H1 (cell line): ENCODE data around the gene AAMP. TPM values are rescaled to one million over a fixed set of nuclear protein-coding genes. Genes with fewer than 3 reads are reported as not detected.

Source experiments
- CTCF ChIA-PET: fragments of 300-600 bp; sonication (Branson Sonifier 250); formaldehyde crosslinking; loops from one replicate; lab custom pipeline; 2021; ENCODE audit not compliant: partially characterized antibody; lab: Charles Lee
- POLR2A ChIA-PET: fragments of 300-600 bp; sonication (Branson Sonifier 250); formaldehyde crosslinking; loops from one replicate; lab custom pipeline; 2021; ENCODE audit warnings: inconsistent platforms; ENCODE audit not compliant: partially characterized antibody; lab: Charles Lee
- DNase-seq, 2 experiments: peaks; one replicate each; pipeline versions ENCODE4 v3.0.0 to v3.0.0-alpha.2; 2010 to 2022; ENCODE audit warnings: low spot score in 2 of 2, low read depth in 1 of 2, mixed read lengths in 1 of 2
- FAIRE-seq: peaks from 2 replicates; lab custom pipeline; 2011; peaks lifted over from hg19 to GRCh38; lab: Jason Lieb, UNC
- H2AFZ ChIP-seq: 2 replicates; pipeline ENCODE4 v1.8.1; 2012; ENCODE audit warnings: low read length, inconsistent platforms
- H2AK5ac ChIP-seq: 2 replicates; pipeline ENCODE4 v1.6.1; 2013; ENCODE audit warnings: low read depth, low read length
- H2BK120ac ChIP-seq: replicated peaks from 2 replicates; pipeline ENCODE3; 2013; ENCODE audit warnings: low read depth, low read length, inconsistent platforms
- H2BK12ac ChIP-seq: 2 replicates; pipeline ENCODE4 v1.6.1; 2013; ENCODE audit warnings: low read depth, low read length
- H2BK15ac ChIP-seq: 2 replicates; pipeline ENCODE4 v1.6.1; 2013; ENCODE audit warnings: low read length
- H2BK20ac ChIP-seq: 2 replicates; pipeline ENCODE4 v1.6.1; 2013; ENCODE audit warnings: low read length
- H2BK5ac ChIP-seq: 2 replicates; pipeline ENCODE4 v1.6.1; 2013; ENCODE audit warnings: low read depth, low read length
- H3K14ac ChIP-seq: 2 replicates; pipeline ENCODE4 v1.6.1; 2013; ENCODE audit warnings: inconsistent platforms; ENCODE audit not compliant: insufficient read length
- H3K18ac ChIP-seq: 2 replicates; pipeline ENCODE4 v1.6.1; 2013; ENCODE audit warnings: low read length; ENCODE audit errors: extremely low read depth
- H3K23ac ChIP-seq: 2 replicates; pipeline ENCODE4 v1.6.1; 2013; ENCODE audit warnings: inconsistent platforms; ENCODE audit not compliant: insufficient read length
- H3K23me2 ChIP-seq: 2 replicates; pipeline ENCODE4 v1.6.1; 2013; ENCODE audit warnings: low read depth, low read length
- H3K27ac ChIP-seq: 2 replicates; pipeline ENCODE4 v1.6.1; 2011; ENCODE audit warnings: low read depth, low read length, inconsistent platforms
- H3K27me3 ChIP-seq, 4 experiments: replicated peaks in 1 of 4; 1 replicate in 1 of 4; 2 replicates in 3 of 4; pipeline versions ENCODE4 v1.6.1 to v1.8.1; 2011 to 2013; ENCODE audit warnings: low read length in 3 of 4, mild to moderate bottlenecking in 3 of 4, inconsistent platforms in 2 of 4, mixed read lengths in 2 of 4, moderate library complexity in 1 of 4; ENCODE audit not compliant: control insufficient read depth in 3 of 4, insufficient read depth in 3 of 4; ENCODE audit errors: extremely low read depth in 1 of 4
- H3K36me3 ChIP-seq, 4 experiments: 2 replicates each; pipeline versions ENCODE4 v1.6.1 to v1.8.1; 2011 to 2013; ENCODE audit warnings: mild to moderate bottlenecking in 4 of 4, low read length in 3 of 4, moderate library complexity in 2 of 4, control low read depth in 1 of 4, inconsistent platforms in 1 of 4; ENCODE audit not compliant: insufficient read depth in 4 of 4, control insufficient read depth in 2 of 4
- H3K4ac ChIP-seq: replicated peaks from 2 replicates; pipeline ENCODE3; 2013; ENCODE audit warnings: low read length, low read depth, mixed read lengths, inconsistent platforms; ENCODE audit not compliant: insufficient read length
- H3K4me1 ChIP-seq, 4 experiments: replicated peaks in 1 of 4; 1 replicate in 1 of 4; 2 replicates in 3 of 4; pipeline versions ENCODE4 v1.6.1 to v1.8.1; 2011 to 2013; ENCODE audit warnings: low read length in 3 of 4, inconsistent platforms in 2 of 4, mixed read lengths in 1 of 4; ENCODE audit not compliant: insufficient read depth in 4 of 4, control insufficient read depth in 3 of 4
- H3K4me2 ChIP-seq, 2 experiments: 2 replicates each; pipeline versions ENCODE4 v1.6.1 to v1.8.1; 2011 to 2013; ENCODE audit warnings: low read depth in 2 of 2, low read length in 2 of 2, control low read depth in 1 of 2, inconsistent platforms in 1 of 2, mild to moderate bottlenecking in 1 of 2; ENCODE audit not compliant: insufficient read depth in 1 of 2
- H3K4me3 ChIP-seq, 4 experiments: fragments of 200-600, 300-600 bp in 1 of 4; sonication (generic), shearing (Covaris generic), sonication (Bioruptor Twin) in 1 of 4; 2 replicates each; pipeline versions ENCODE4 v1.5.1 to v1.8.1; 2011 to 2016; ENCODE audit warnings: low read length in 4 of 4, low read depth in 3 of 4, control low read depth in 2 of 4, inconsistent platforms in 2 of 4, mild to moderate bottlenecking in 2 of 4, mixed read lengths in 1 of 4, moderate library complexity in 1 of 4; ENCODE audit not compliant: insufficient read depth in 2 of 4; ENCODE audit errors: extremely low read depth in 1 of 4
- H3K56ac ChIP-seq: replicated peaks from 2 replicates; pipeline ENCODE3; 2013; ENCODE audit warnings: low read depth, mild to moderate bottlenecking, mixed read lengths, low read length, inconsistent platforms; ENCODE audit not compliant: insufficient read length
- H3K79me1 ChIP-seq: 2 replicates; pipeline ENCODE4 v1.6.1; 2013; ENCODE audit warnings: low read depth, low read length, control low read depth
- H3K79me2 ChIP-seq, 2 experiments: 2 replicates each; pipeline versions ENCODE4 v1.6.1 to v1.8.1; 2012 to 2013; ENCODE audit warnings: low read length in 2 of 2, mild to moderate bottlenecking in 2 of 2, inconsistent platforms in 1 of 2; ENCODE audit not compliant: insufficient read depth in 2 of 2, control insufficient read depth in 1 of 2
- H3K9ac ChIP-seq, 4 experiments: replicated peaks in 1 of 4; 1 replicate in 1 of 4; 2 replicates in 3 of 4; pipeline versions ENCODE4 v1.6.1 to v1.8.1; 2011 to 2013; ENCODE audit warnings: low read depth in 3 of 4, low read length in 3 of 4, control low read depth in 2 of 4, mild to moderate bottlenecking in 2 of 4, moderate library complexity in 2 of 4, inconsistent platforms in 1 of 4; ENCODE audit errors: extremely low read depth in 1 of 4
- H3K9me3 ChIP-seq, 2 experiments: 2 replicates each; pipeline versions ENCODE4 v1.6.1 to v1.8.1; 2012 to 2013; ENCODE audit warnings: mild to moderate bottlenecking in 2 of 2, moderate library complexity in 2 of 2, control low read depth in 1 of 2, inconsistent platforms in 1 of 2, low read depth in 1 of 2, low read length in 1 of 2, mixed read lengths in 1 of 2; ENCODE audit not compliant: insufficient read depth in 2 of 2
- H4K20me1 ChIP-seq, 2 experiments: replicated peaks in 1 of 2; 2 replicates each; pipeline versions ENCODE3 to v1.8.1; 2011 to 2013; ENCODE audit warnings: inconsistent platforms in 2 of 2, low read length in 2 of 2, mild to moderate bottlenecking in 1 of 2; ENCODE audit not compliant: insufficient read depth in 2 of 2, control insufficient read depth in 1 of 2
- H4K5ac ChIP-seq: 2 replicates; pipeline ENCODE4 v1.6.1; 2013; ENCODE audit warnings: low read length, low read depth, mixed read lengths, inconsistent platforms; ENCODE audit not compliant: insufficient read length
- H4K8ac ChIP-seq: 2 replicates; pipeline ENCODE4 v1.8.0; 2013; ENCODE audit warnings: mild to moderate bottlenecking, moderate library complexity, low read length, inconsistent platforms; ENCODE audit not compliant: insufficient read depth; ENCODE audit errors: extremely low read depth
- H4K91ac ChIP-seq: replicated peaks from 2 replicates; pipeline ENCODE3; 2013; ENCODE audit warnings: low read length, mixed read lengths, inconsistent platforms; ENCODE audit not compliant: insufficient read length
- ATF2 ChIP-seq: IDR thresholded peaks from 2 replicates; pipeline ENCODE4 v1.6.1; 2012; ENCODE audit warnings: low read length, inconsistent platforms
- CBX8 ChIP-seq: fragments of 300-800, 300-1000 bp; sonication (generic); IDR thresholded peaks from 2 replicates; pipeline ENCODE4 v1.7.1; 2016; ENCODE audit warnings: low read depth, low read length, borderline replicate concordance
- CTCF ChIP-seq, 3 experiments: IDR thresholded peaks; 1 replicate in 2 of 3; 2 replicates in 1 of 3; pipeline versions ENCODE4 v1.5.1 to v1.6.1; 2011; ENCODE audit warnings: low read length in 3 of 3, mild to moderate bottlenecking in 3 of 3, inconsistent platforms in 2 of 3, low read depth in 1 of 3, moderate library complexity in 1 of 3; ENCODE audit not compliant: insufficient read depth in 1 of 3; ENCODE audit errors: control extremely low read depth in 1 of 3
- GABPA ChIP-seq: IDR thresholded peaks from 2 replicates; pipeline ENCODE4 v1.6.1; 2011; ENCODE audit warnings: mild to moderate bottlenecking, low read length, moderate library complexity, borderline replicate concordance; ENCODE audit not compliant: insufficient read depth
- KDM4A ChIP-seq: IDR thresholded peaks from one replicate; pipeline ENCODE4 v1.7.1; 2012; ENCODE audit warnings: low read depth, mild to moderate bottlenecking, moderate library complexity, low read length, inconsistent platforms; ENCODE audit not compliant: severe bottlenecking
- PHF8 ChIP-seq: fragments of 200-600 bp; sonication (generic); conservative IDR thresholded peaks from 2 replicates; pipeline ENCODE4 v1.7.1; 2012; ENCODE audit warnings: low read depth, mild to moderate bottlenecking, inconsistent platforms, low read length, moderate library complexity
- POU5F1 ChIP-seq: IDR thresholded peaks from 2 replicates; pipeline ENCODE4 v1.6.1; 2011; ENCODE audit warnings: low read depth, mild to moderate bottlenecking, low read length, moderate library complexity
- RNF2 ChIP-seq: fragments of 200-900, 300-1000 bp; sonication (generic); IDR thresholded peaks from 2 replicates; pipeline ENCODE4 v1.7.1; 2016; ENCODE audit warnings: borderline replicate concordance, low read depth, mild to moderate bottlenecking, antibody characterized with exemption, low read length; ENCODE audit not compliant: poor library complexity, severe bottlenecking; ENCODE audit errors: missing control alignments
- YY1 ChIP-seq: IDR thresholded peaks from 2 replicates; pipeline ENCODE4 v1.6.1; 2011; ENCODE audit warnings: low read depth, mild to moderate bottlenecking, low read length
- WGBS, 2 experiments: shearing (Covaris generic) in 1 of 2; methylation state at CpG; one replicate each; pipeline versions ENCODE4 v1.1.6 to v1.1.7; 2013 to 2015; ENCODE audit warnings: low lambda C conversion rate in 2 of 2, mixed read lengths in 2 of 2, inconsistent platforms in 1 of 2, low coverage in 1 of 2, missing lambda C conversion rate in 1 of 2; ENCODE audit not compliant: insufficient replicate concordance in 2 of 2, insufficient coverage in 1 of 2, insufficient read length in 1 of 2; ENCODE audit errors: extremely low coverage in 1 of 2, missing lambda C conversion rate in 1 of 2; 5-methylcytosine and 5-hydroxymethylcytosine counted together
- polyA plus RNA-seq, 7 experiments: library from polyadenylated mRNA; depleted of rRNA in 3 of 7; stranded (reverse) in 5 of 7; unstranded in 2 of 7; fragments of >200 nt in 5 of 7; fragments of 200-250 nt in 2 of 7; gene quantifications; 1 replicate in 5 of 7; 2 replicates in 1 of 7; 4 replicates in 1 of 7; pipeline versions ENCODE4 v1.2.1 to v1.2.3, GENCODE V29; 2011 to 2013; ENCODE audit warnings: missing spikeins in 2 of 7, mixed read lengths in 2 of 7
- total RNA-seq: library from RNA; stranded (reverse); fragmentation: NEBNext Ultra II Directional; extraction: Animal tissue kit (Norgen Biotek cat#: 25700); gene quantifications from 2 replicates; pipeline ENCODE4 v1.2.1, GENCODE V29; 2021

AAMP gene
- total and polyA plus RNA-seq, 2 of the 8 experiments (the other 6 are each of a cell fraction or from before 2014, with no cell fraction given), result 119 to 125 TPM

- Histone ChIP-seq H2BK15ac (no peak overlapping the region), H3K23ac (no peak overlapping the region), H3K14ac (no peak overlapping the region), H3K9ac (no peak overlapping the region), H4K5ac (no peak overlapping the region), H3K79me2 (no peaks in the 10 kb centered on the region), H3K9me3 (no peaks in the 10 kb centered on the region), H3K56ac (no peak overlapping the region), H2AFZ (no peak overlapping the region), H2BK20ac (no peak overlapping the region), H3K4me3 (no peak overlapping the region), H4K91ac (no peak overlapping the region), H2BK12ac (no peak overlapping the region), H3K18ac (no peak overlapping the region), H3K23me2 (no peaks in the 10 kb centered on the region), H2BK5ac (no peak overlapping the region), H4K8ac (no peak overlapping the region), H3K4me1 (no peaks in the 10 kb centered on the region), H2AK5ac (no peak overlapping the region), H3K4ac (no peak overlapping the region), H4K20me1 (no peaks in the 10 kb centered on the region), H3K27ac (no peak overlapping the region), H3K27me3 (no peaks in the 10 kb centered on the region), H3K4me2 (no peak overlapping the region), H2BK120ac (no peak overlapping the region), H3K79me1 (no peaks in the 10 kb centered on the region), H3K36me3 (peaks cover 26 to 82% (median 59%) of the 10 kb centered on the region in 4 experiments)
- DNase-seq (no peak), FAIRE-seq (no peak)
- 97% methylated on average over 4 of the region's 4 CpGs; no CpG with 5 or more reads in 1 of the 2 experiments for WGBS, 2 experiments
- ChIA-PET POLR2A (interaction anchor here (0.6 to 0.7 kb wide), 2 partner anchors 28 to 88 kb away, joined by 3 read pairs; no protein-coding TSS in a partner anchor), CTCF (interaction anchor here (0.6 to 1.8 kb wide), 3 partner anchors 11 to 281 kb away, joined by 3 to 4 read pairs (median 3); no protein-coding TSS in a partner anchor)
- TF ChIP-seq YY1 (no peak), RNF2 (no peak), CBX8 (no peak), KDM4A (no peak), GABPA (no peak), ATF2 (no peak), POU5F1 (no peak), CTCF (IDR thresholded peaks at IDR 0.05; ENCODE audit: control extremely low read depth in 1 of 3, insufficient read depth in 1 of 3, low read depth in 1 of 3, low read length in 3 of 3) (no peak), PHF8 (no peak)
These were observed 36.4 kb downstream of the AAMP start for GRCh38 chr2:218233543-218233942.
